GM12878 (cell line): ENCODE results near the gene SLC23A1. TPM values are rescaled to one million over a fixed set of nuclear protein-coding genes. Genes with fewer than 3 reads are reported as not detected.

Experiments used
- ATAC-seq: fragments of 200-7000 bp; cut with Tn5 transposase; 3 replicates; pipeline ENCODE4 v1.9.1; 2020; ENCODE audit warnings: mild to moderate bottlenecking, moderate library complexity
- BruUV-seq: library from RNA; stranded (reverse); fragments of 400-500 nt; replicated peaks from 2 replicates; lab custom pipeline; 2021; lab: Mats Ljungman, UMichigan
- CTCF ChIA-PET: fragments of 300-600 bp; sonication (Branson Sonifier 250); formaldehyde crosslinking; extraction: SDS; loops from one replicate; lab custom pipeline; 2021; ENCODE audit warnings: inconsistent platforms; lab: Yijun Ruan, JAX
- POLR2A ChIA-PET: fragments of 350-600 bp; formaldehyde crosslinking; extraction: SDS; loops from one replicate; lab custom pipeline; 2021; ENCODE audit warnings: inconsistent platforms; lab: Charles Lee
- RAD21 ChIA-PET: fragments of 300-600 bp; sonication (Branson Sonifier 250); formaldehyde crosslinking; loops from one replicate; lab custom pipeline; 2023; ENCODE audit warnings: antibody characterized with exemption; ENCODE audit not compliant: unreplicated experiment; lab: Charles Lee
- SMC1A ChIA-PET: fragments of 300-600 bp; sonication (Branson Sonifier 250); formaldehyde crosslinking; loops from one replicate; lab custom pipeline; 2023; ENCODE audit not compliant: unreplicated experiment, uncharacterized antibody; lab: Charles Lee
- DNase-seq: peaks from one replicate; pipeline ENCODE4 v3.0.0-alpha.2; 2011; ENCODE audit warnings: low read depth, low spot score
- FAIRE-seq: peaks from 3 replicates; lab custom pipeline; 2011; peaks lifted over from hg19 to GRCh38; lab: Jason Lieb, UNC
- H2AFZ ChIP-seq: 2 replicates; pipeline ENCODE4 v1.6.0; 2011; ENCODE audit warnings: low read depth, low read length, control low read depth; ENCODE audit not compliant: control insufficient read depth
- H3K27ac ChIP-seq: 2 replicates; pipeline ENCODE4 v1.5.1; 2011; ENCODE audit warnings: control low read depth; ENCODE audit not compliant: control insufficient read depth, insufficient read depth
- H3K27me3 ChIP-seq, 2 experiments: replicated peaks in 1 of 2; 2 replicates each; pipeline versions ENCODE4 v1.6.0 to v1.6.1; 2011; ENCODE audit warnings: low read length in 1 of 2; ENCODE audit not compliant: control insufficient read depth in 2 of 2, insufficient read depth in 2 of 2
- H3K36me3 ChIP-seq, 2 experiments: 2 replicates each; pipeline ENCODE4 v1.5.1; 2011; ENCODE audit warnings: low read length in 1 of 2; ENCODE audit not compliant: control insufficient read depth in 2 of 2, insufficient read depth in 2 of 2
- H3K4me1 ChIP-seq: 2 replicates; pipeline ENCODE4 v1.6.1; 2011; ENCODE audit warnings: mild to moderate bottlenecking, low read length, moderate library complexity, mixed read lengths; ENCODE audit not compliant: control insufficient read depth, insufficient read depth
- H3K4me2 ChIP-seq: 2 replicates; pipeline ENCODE4 v1.6.0; 2011; ENCODE audit warnings: control low read depth; ENCODE audit not compliant: control insufficient read depth, insufficient read depth
- H3K4me3 ChIP-seq: fragments of 200-600 bp; sonication (generic); 2 replicates; pipeline ENCODE4 v1.5.1; 2016
- H3K79me2 ChIP-seq: 2 replicates; pipeline ENCODE4 v1.6.0; 2011; ENCODE audit warnings: low read length; ENCODE audit not compliant: control insufficient read depth, insufficient read depth
- H3K9ac ChIP-seq: 2 replicates; pipeline ENCODE4 v1.8.0; 2011; ENCODE audit warnings: low read length, control low read depth, mixed read lengths; ENCODE audit not compliant: control insufficient read depth, insufficient read depth
- H3K9me3 ChIP-seq: replicated peaks from 3 replicates; pipeline ENCODE4 v1.5.1; 2011; ENCODE audit warnings: mild to moderate bottlenecking, low read length; ENCODE audit not compliant: control insufficient read depth, insufficient read depth
- H4K20me1 ChIP-seq: 2 replicates; pipeline ENCODE4 v1.6.0; 2011; ENCODE audit not compliant: control insufficient read depth, insufficient read depth
- CBFB ChIP-seq: IDR thresholded peaks from 2 replicates; pipeline ENCODE4 v1.6.1; 2016; ENCODE audit warnings: antibody characterized with exemption, low read depth
- HDAC2 ChIP-seq: fragments of 200-600 bp; sonication (generic); IDR thresholded peaks from 2 replicates; pipeline ENCODE4 v1.6.1; 2017
- RELA ChIP-seq: fragments of 450-650 bp; IDR thresholded peaks from 2 replicates; pipeline ENCODE4 v1.8.0; 2014; ENCODE audit warnings: borderline replicate concordance; ENCODE audit not compliant: partially characterized antibody
- WGBS: methylation state at CpG from one replicate; pipeline ENCODE4 v1.1.6; 2016; ENCODE audit warnings: low lambda C conversion rate; ENCODE audit not compliant: insufficient replicate concordance, insufficient coverage; ENCODE audit errors: missing lambda C conversion rate; 5-methylcytosine and 5-hydroxymethylcytosine counted together
- in situ Hi-C: fragments of 300-500 bp; cut with MboI; formaldehyde crosslinking; loops from 9 replicates; pipeline ENCODE4 v1.14.3; 2018; ENCODE audit warnings: mixed read lengths
- intact Hi-C: fragments of 100-400 bp; cut with micrococcal nuclease; formaldehyde crosslinking; loops from one replicate; pipeline ENCODE4 v1.14.2; 2022; ENCODE audit not compliant: unreplicated experiment
- polyA plus RNA-seq, 11 experiments: library from polyadenylated mRNA; depleted of rRNA in 4 of 11; unstranded in 6 of 11; stranded (reverse) in 5 of 11; fragments of >200 nt; fragmentation: Nextera tagmentation in 4 of 11; fragmentation: Illumina TruSeq in 1 of 11; extraction: Ambion mirVana in 4 of 11; extraction: Trizol in 1 of 11; gene quantifications; 1 replicate in 1 of 11; 2 replicates in 10 of 11; pipeline versions ENCODE4 v1.2.1 to v1.2.3, GENCODE V29; 2011 to 2016; ENCODE audit warnings: inconsistent platforms in 2 of 11, missing spikeins in 2 of 11, low read depth in 1 of 11
- total RNA-seq, 4 experiments: library from RNA; depleted of rRNA in 3 of 4; stranded (reverse); fragments of >200 nt in 3 of 4; fragmentation: Illumina TruSeq in 1 of 4; extraction: Trizol in 1 of 4; gene quantifications; 2 replicates each; pipeline versions ENCODE4 v1.2.1 to v1.2.3, GENCODE V29; 2013 to 2021
- TF ChIP-seq, protein P1 (sequence below): fragments of 450-650 bp; IDR thresholded peaks from 2 replicates; pipeline ENCODE4 v1.6.1; 2018; ENCODE audit warnings: borderline replicate concordance, mild to moderate bottlenecking; ENCODE audit not compliant: partially characterized antibody

The SLC23A1 gene
- total and polyA plus RNA-seq, 10 of the 15 experiments (the other 5 are each of a cell fraction or from before 2014, with no cell fraction given): 0.35 to 4.7 (median 1.6) TPM

DNA sequence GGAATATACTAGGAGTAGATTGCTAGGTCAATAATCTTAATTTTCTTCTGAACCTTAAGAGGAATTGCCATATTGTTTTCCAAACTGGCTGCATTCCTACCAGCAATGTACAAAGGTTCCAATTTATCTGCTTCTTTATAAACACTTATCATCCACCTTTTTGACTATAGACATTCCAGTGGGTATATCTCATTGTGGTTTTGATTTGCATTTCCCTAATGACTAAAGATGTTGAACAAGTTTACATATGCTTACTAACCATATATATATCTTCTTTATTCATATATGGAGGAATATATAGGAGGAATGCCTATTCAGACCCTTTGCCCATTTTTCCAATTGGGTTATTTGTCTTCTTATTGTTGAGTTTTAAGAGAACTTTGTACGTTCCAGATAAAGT, 48.6 kb upstream of the SLC23A1 start:
- WGBS: 100% methylated on average over 1 of the region's 1 CpG
- Histone ChIP-seq H3K79me2 (no peaks in the 10 kb centered on the region), H2AFZ (no peak overlapping the region), H3K4me3 (no peak overlapping the region), H4K20me1 (no peaks in the 10 kb centered on the region), H3K27ac (no peak overlapping the region), H3K27me3 (no peaks in the 10 kb centered on the region), H3K9me3 (no peaks in the 10 kb centered on the region), H3K4me1 (peaks cover 2% of the 10 kb centered on the region; the same call in 1 of the 2 replicates), H3K4me2 (no peak overlapping the region), H3K9ac (no peak overlapping the region), H3K36me3 (no peaks in the 10 kb centered on the region; a peak in 1 of 4 replicates)
- FAIRE-seq (no peak), ATAC-seq (no peak), DNase-seq (no peak)
- no TSS peak for BruUV-seq
- intact Hi-C loops: no loop called here
- in situ Hi-C loops: no loop called here
- ChIA-PET POLR2A (interaction anchor here (1.2 kb wide), 1 partner anchor 49 kb away, joined by 3 read pairs; no protein-coding TSS in a partner anchor), CTCF (interaction anchor here (1.0 to 7.9 kb wide), 5 partner anchors 9 to 81 kb away, joined by 3 to 83 read pairs (median 4); no protein-coding TSS in a partner anchor), RAD21 (no interaction called here), SMC1A (interaction anchor here (1.1 to 2.7 kb wide), 4 partner anchors 8 to 81 kb away, joined by 4 to 20 read pairs (median 12); no protein-coding TSS in a partner anchor)
- TF ChIP-seq RELA (no peak), HDAC2 (no peak), CBFB (no peak)
- TF ChIP-seq, protein P1, sequence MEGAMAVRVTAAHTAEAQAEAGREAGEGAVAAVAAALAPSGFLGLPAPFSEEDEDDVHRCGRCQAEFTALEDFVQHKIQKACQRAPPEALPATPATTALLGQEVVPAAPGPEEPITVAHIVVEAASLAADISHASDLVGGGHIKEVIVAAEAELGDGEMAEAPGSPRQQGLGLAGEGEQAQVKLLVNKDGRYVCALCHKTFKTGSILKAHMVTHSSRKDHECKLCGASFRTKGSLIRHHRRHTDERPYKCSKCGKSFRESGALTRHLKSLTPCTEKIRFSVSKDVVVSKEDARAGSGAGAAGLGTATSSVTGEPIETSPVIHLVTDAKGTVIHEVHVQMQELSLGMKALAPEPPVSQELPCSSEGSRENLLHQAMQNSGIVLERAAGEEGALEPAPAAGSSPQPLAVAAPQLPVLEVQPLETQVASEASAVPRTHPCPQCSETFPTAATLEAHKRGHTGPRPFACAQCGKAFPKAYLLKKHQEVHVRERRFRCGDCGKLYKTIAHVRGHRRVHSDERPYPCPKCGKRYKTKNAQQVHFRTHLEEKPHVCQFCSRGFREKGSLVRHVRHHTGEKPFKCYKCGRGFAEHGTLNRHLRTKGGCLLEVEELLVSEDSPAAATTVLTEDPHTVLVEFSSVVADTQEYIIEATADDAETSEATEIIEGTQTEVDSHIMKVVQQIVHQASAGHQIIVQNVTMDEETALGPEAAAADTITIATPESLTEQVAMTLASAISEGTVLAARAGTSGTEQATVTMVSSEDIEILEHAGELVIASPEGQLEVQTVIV: no peak
